IMR-90 (cell line): ENCODE results near the gene PTPRN2. TPM values are rescaled to one million over a fixed set of nuclear protein-coding genes. Genes with fewer than 3 reads are reported as not detected.

ENCODE experiments used
- ATAC-seq: fragments of 200-7000 bp; cut with Tn5 transposase; 2 replicates; pipeline ENCODE4 v1.9.1; 2020; ENCODE audit warnings: low read depth, mild to moderate bottlenecking, moderate library complexity
- BruUV-seq: library from RNA; stranded (reverse); fragments of 400-500 nt; replicated peaks from 2 replicates; lab custom pipeline; 2021; lab: Mats Ljungman, UMichigan
- CTCF ChIA-PET: fragments of 300-600 bp; formaldehyde crosslinking; extraction: SDS; loops from one replicate; lab custom pipeline; 2021; ENCODE audit warnings: antibody characterized with exemption; lab: Yijun Ruan, JAX
- POLR2A ChIA-PET: fragments of 300-600 bp; sonication (Branson Sonifier 250); formaldehyde crosslinking; loops from one replicate; lab custom pipeline; 2022; ENCODE audit warnings: antibody characterized with exemption; ENCODE audit not compliant: unreplicated experiment; lab: Charles Lee
- DNase-seq: peaks from one replicate; pipeline ENCODE4 v3.0.0; 2013
- H2AFZ ChIP-seq: replicated peaks from 2 replicates; pipeline ENCODE3; 2013; ENCODE audit warnings: low read length, mild to moderate bottlenecking; ENCODE audit not compliant: poor library complexity
- H2AK5ac ChIP-seq: 2 replicates; pipeline ENCODE4 v1.6.1; 2013; ENCODE audit warnings: low read depth, low read length, inconsistent platforms
- H2AK9ac ChIP-seq: replicated peaks from 2 replicates; pipeline ENCODE3; 2013; ENCODE audit warnings: mild to moderate bottlenecking, low read depth, low read length, moderate library complexity; ENCODE audit not compliant: poor library complexity
- H2BK120ac ChIP-seq: 2 replicates; pipeline ENCODE4 v1.6.1; 2013; ENCODE audit warnings: low read depth, low read length, inconsistent platforms
- H2BK15ac ChIP-seq: 3 replicates; pipeline ENCODE4 v1.6.1; 2013; ENCODE audit warnings: low read depth, low read length, inconsistent platforms
- H2BK20ac ChIP-seq: 2 replicates; pipeline ENCODE4 v1.6.1; 2013; ENCODE audit warnings: low read depth, mild to moderate bottlenecking, inconsistent platforms, low read length, moderate library complexity
- H2BK5ac ChIP-seq: 2 replicates; pipeline ENCODE4 v1.6.1; 2013; ENCODE audit warnings: mild to moderate bottlenecking, low read depth, low read length, inconsistent platforms; ENCODE audit not compliant: poor library complexity, severe bottlenecking
- H3K14ac ChIP-seq: replicated peaks from 2 replicates; pipeline ENCODE4 v1.6.1; 2013; ENCODE audit warnings: low read depth, low read length, inconsistent platforms
- H3K18ac ChIP-seq: 2 replicates; pipeline ENCODE4 v1.6.1; 2013; ENCODE audit warnings: low read depth, low read length, control low read depth
- H3K23ac ChIP-seq: 2 replicates; pipeline ENCODE4 v1.6.1; 2013; ENCODE audit warnings: low read depth, low read length, inconsistent platforms
- H3K27ac ChIP-seq: 2 replicates; pipeline ENCODE4 v1.5.1; 2013; ENCODE audit warnings: mild to moderate bottlenecking, control low read depth, low read length; ENCODE audit not compliant: insufficient read depth
- H3K27me3 ChIP-seq: 2 replicates; pipeline ENCODE4 v1.6.1; 2013; ENCODE audit warnings: low read length; ENCODE audit not compliant: control insufficient read depth, insufficient read depth
- H3K36me3 ChIP-seq: 2 replicates; pipeline ENCODE4 v1.6.1; 2013; ENCODE audit warnings: low read length, mixed read lengths; ENCODE audit not compliant: control insufficient read depth, insufficient read depth
- H3K4ac ChIP-seq: 2 replicates; pipeline ENCODE4 v1.6.1; 2013; ENCODE audit warnings: low read depth, low read length, inconsistent platforms
- H3K4me1 ChIP-seq: 2 replicates; pipeline ENCODE4 v1.6.1; 2013; ENCODE audit warnings: low read length, mixed read lengths; ENCODE audit not compliant: control insufficient read depth, insufficient read depth
- H3K4me2 ChIP-seq: 2 replicates; pipeline ENCODE4 v1.6.1; 2013; ENCODE audit warnings: low read depth, mild to moderate bottlenecking, control low read depth, low read length, moderate library complexity
- H3K4me3 ChIP-seq: 2 replicates; pipeline ENCODE4 v1.5.1; 2013; ENCODE audit warnings: low read depth, mild to moderate bottlenecking, control low read depth, low read length, moderate library complexity; ENCODE audit not compliant: insufficient read depth
- H3K56ac ChIP-seq: 2 replicates; pipeline ENCODE4 v1.6.1; 2013; ENCODE audit warnings: low read length, inconsistent platforms; ENCODE audit not compliant: insufficient read depth; ENCODE audit errors: extremely low read depth
- H3K79me1 ChIP-seq, 2 experiments: 2 replicates each; pipeline ENCODE4 v1.6.1; 2013; ENCODE audit warnings: low read length in 2 of 2, inconsistent platforms in 1 of 2, low read depth in 1 of 2
- H3K9ac ChIP-seq: 2 replicates; pipeline ENCODE4 v1.6.1; 2013; ENCODE audit warnings: low read depth, low read length, control low read depth
- H3K9me1 ChIP-seq: 2 replicates; pipeline ENCODE4 v1.6.1; 2013; ENCODE audit warnings: low read length, inconsistent platforms; ENCODE audit not compliant: insufficient read depth
- H3K9me3 ChIP-seq: 2 replicates; pipeline ENCODE4 v1.6.1; 2013; ENCODE audit warnings: low read length; ENCODE audit not compliant: control insufficient read depth, insufficient read depth
- H4K20me1 ChIP-seq: 2 replicates; pipeline ENCODE4 v1.6.1; 2013; ENCODE audit warnings: low read length, inconsistent platforms; ENCODE audit not compliant: insufficient read depth
- H4K5ac ChIP-seq: 2 replicates; pipeline ENCODE4 v1.6.1; 2013; ENCODE audit warnings: mild to moderate bottlenecking, low read depth, low read length, control low read depth
- H4K8ac ChIP-seq, 2 experiments: 2 replicates each; pipeline ENCODE4 v1.6.1; 2013; ENCODE audit warnings: low read depth in 2 of 2, low read length in 2 of 2, control low read depth in 1 of 2, inconsistent platforms in 1 of 2
- H4K91ac ChIP-seq: 2 replicates; pipeline ENCODE4 v1.6.1; 2013; ENCODE audit warnings: low read depth, low read length, inconsistent platforms; ENCODE audit not compliant: insufficient read depth
- BHLHE40 ChIP-seq: fragments of 150-350 bp; IDR thresholded peaks from 2 replicates; pipeline ENCODE4 v1.6.1; 2016; ENCODE audit warnings: mild to moderate bottlenecking, low read depth, low read length
- CEBPB ChIP-seq: IDR thresholded peaks from 2 replicates; pipeline ENCODE4 v1.6.1; 2012; ENCODE audit warnings: low read depth, low read length, improper control_type of control experiment
- CTCF ChIP-seq: conservative IDR thresholded peaks from 2 replicates; pipeline ENCODE4 v1.5.1; 2012; ENCODE audit warnings: mild to moderate bottlenecking, low read depth, low read length, improper control_type of control experiment
- ELK1 ChIP-seq: fragments of 150-350 bp; IDR thresholded peaks from 2 replicates; pipeline ENCODE4 v1.6.1; 2016; ENCODE audit warnings: low read depth, mild to moderate bottlenecking, low read length, moderate library complexity, borderline replicate concordance
- FOS ChIP-seq: fragments of 150-350 bp; IDR thresholded peaks from 2 replicates; pipeline ENCODE4 v1.6.1; 2016; ENCODE audit warnings: low read depth, low read length
- MAFK ChIP-seq: IDR thresholded peaks from 2 replicates; pipeline ENCODE4 v1.6.1; 2012; ENCODE audit warnings: low read depth, low read length, improper control_type of control experiment
- MAZ ChIP-seq: IDR thresholded peaks from 2 replicates; pipeline ENCODE4 v1.6.1; 2012; ENCODE audit warnings: low read depth, mild to moderate bottlenecking, low read length, improper control_type of control experiment, moderate library complexity, borderline replicate concordance
- MXI1 ChIP-seq: IDR thresholded peaks from 2 replicates; pipeline ENCODE4 v1.6.1; 2012; ENCODE audit warnings: low read depth, mild to moderate bottlenecking, low read length, moderate library complexity, borderline replicate concordance
- NFE2L2 ChIP-seq: fragments of 150-350 bp; IDR thresholded peaks from 2 replicates; pipeline ENCODE4 v1.6.1; 2016; ENCODE audit warnings: low read depth, mild to moderate bottlenecking, low read length
- RAD21 ChIP-seq: IDR thresholded peaks from 2 replicates; pipeline ENCODE4 v1.6.1; 2012; ENCODE audit warnings: low read length, improper control_type of control experiment
- RCOR1 ChIP-seq: IDR thresholded peaks from 2 replicates; pipeline ENCODE4 v1.6.1; 2012; ENCODE audit warnings: mild to moderate bottlenecking, low read length, improper control_type of control experiment; ENCODE audit not compliant: insufficient replicate concordance
- RFX5 ChIP-seq: IDR thresholded peaks from 2 replicates; pipeline ENCODE4 v1.8.0; 2012; ENCODE audit warnings: low read depth, mild to moderate bottlenecking, low read length, moderate library complexity
- SMC3 ChIP-seq: fragments of 150-350 bp; IDR thresholded peaks from 2 replicates; pipeline ENCODE4 v1.6.1; 2016; ENCODE audit warnings: low read depth, mild to moderate bottlenecking, antibody characterized with exemption, low read length, moderate library complexity
- WGBS, 2 experiments: methylation state at CpG; one replicate each; pipeline versions ENCODE4 v1.1.5 to v1.1.7; 2013; ENCODE audit warnings: missing lambda C conversion rate in 2 of 2; ENCODE audit not compliant: insufficient read length in 1 of 2; ENCODE audit errors: extremely low coverage in 2 of 2; 5-methylcytosine and 5-hydroxymethylcytosine counted together
- dilution Hi-C: fragments of 300-500 bp; cut with HindIII; formaldehyde crosslinking; loops from one replicate; pipeline ENCODE4 v1.14.3; 2018; ENCODE audit warnings: low sequenced_read_pairs; ENCODE audit not compliant: unreplicated experiment
- in situ Hi-C: fragments of 300-500 bp; cut with MboI; formaldehyde crosslinking; loops from 3 replicates; pipeline ENCODE4 v1.14.3; 2019; ENCODE audit warnings: low sequenced_read_pairs, inconsistent platforms, mixed read lengths
- intact Hi-C: fragments of 100-400 bp; cut with micrococcal nuclease; formaldehyde crosslinking; loops from 2 replicates; pipeline ENCODE4 v1.10.0; 2022
- polyA plus RNA-seq, 3 experiments: library from polyadenylated mRNA; depleted of rRNA; stranded (reverse); fragments of >200 nt; gene quantifications; 2 replicates each; pipeline ENCODE4 v1.2.3, GENCODE V29; 2012; ENCODE audit warnings: low replicate concordance in 1 of 3
- total RNA-seq: library from RNA; depleted of rRNA; stranded (reverse); fragments of >200 nt; gene quantifications from 2 replicates; pipeline ENCODE4 v1.2.3, GENCODE V29; 2012

PTPRN2 gene
- total and polyA plus RNA-seq, 2 of the 4 experiments (the other 2 are of a cell fraction), result 0.03 TPM; not detected in 1

- no peak for DNase-seq
- Histone ChIP-seq H3K18ac (no peak overlapping the region), H3K27me3 (no peaks in the 10 kb centered on the region), H2AK5ac (no peak overlapping the region), H3K4me3 (no peak overlapping the region), H4K91ac (no peak overlapping the region), H2BK15ac (no peak overlapping the region), H2AFZ (no peak overlapping the region), H3K4me2 (no peak overlapping the region), H3K56ac (no peak overlapping the region), H2BK120ac (no peak overlapping the region), H2BK20ac (no peak overlapping the region), H3K9ac (no peak overlapping the region), H2BK5ac (no peak overlapping the region), H4K5ac (no peak overlapping the region), H4K20me1 (no peaks in the 10 kb centered on the region), H3K23ac (no peak overlapping the region), H3K27ac (no peak overlapping the region), H3K9me3 (peaks cover 74% of the 10 kb centered on the region), H3K4me1 (no peaks in the 10 kb centered on the region), H3K79me1 (no peaks in the 10 kb centered on the region), H3K36me3 (no peaks in the 10 kb centered on the region), H4K8ac (no peak overlapping the region), H3K14ac (no peak overlapping the region), H3K4ac (no peak overlapping the region), H2AK9ac (no peak overlapping the region), H3K9me1 (no peaks in the 10 kb centered on the region)
- ChIA-PET POLR2A (no interaction called here), CTCF (no interaction called here)
- in situ Hi-C loops, result no loop called here
- no TSS peak for BruUV-seq
- TF ChIP-seq SMC3 (no peak), MXI1 (no peak), NFE2L2 (no peak), MAFK (no peak), RFX5 (no peak), MAZ (no peak), ELK1 (no peak), RCOR1 (no peak), RAD21 (no peak), CEBPB (no peak), FOS (no peak), CTCF (no peak), BHLHE40 (no peak)
- WGBS, 2 experiments, result 60% methylated on average over 1 of the region's 9 CpGs; no CpG with 5 or more reads in 1 of the 2 experiments
- ATAC-seq, result no peak
- intact Hi-C loops, result no loop called here
- dilution Hi-C loops, result no loop called here
These were observed 518.8 kb downstream of the PTPRN2 start for GRCh38 chr7:158068853-158069252.
